Right lobe of liver (tissue), 6 donors: Measurements from ENCODE around the gene DDX24. TPM values are rescaled to one million over a fixed set of nuclear protein-coding genes. Genes with fewer than 3 reads are reported as not detected.
A peak's percentile ranks its signal among the peaks of the same experiment; 100 is the strongest.

Experiments
- ATAC-seq, 4 donors: fragments of 200-7000 bp; cut with Tn5 transposase; one replicate each; pipeline ENCODE4 v1.9.1; 2020; ENCODE audit warnings: mild to moderate bottlenecking in 4 of 4, moderate library complexity in 4 of 4
- DNase-seq, 3 donors: peaks; one replicate each; pipeline ENCODE4 v3.0.0-alpha.2; 2020
- H3K27ac ChIP-seq, 3 donors: fragments of 200-600 bp; one replicate each; pipeline ENCODE4 v1.8.0; 2022
- H3K27me3 ChIP-seq, 2 donors: fragments of 200-600 bp; one replicate each; pipeline ENCODE4 v1.8.0; 2022
- H3K36me3 ChIP-seq, 4 donors: fragments of 200-600 bp; sonication (generic) in 1 of 4; one replicate each; pipeline versions ENCODE4 v1.5.1 to v1.8.0; 2017 to 2022; ENCODE audit warnings: control low read depth in 1 of 4
- H3K4me1 ChIP-seq, 4 donors: fragments of 200-600 bp; sonication (generic) in 1 of 4; one replicate each; pipeline versions ENCODE4 v1.5.1 to v1.8.0; 2017 to 2022; ENCODE audit warnings: control low read depth in 1 of 4
- H3K4me3 ChIP-seq, 3 donors: fragments of 200-600 bp; one replicate each; pipeline ENCODE4 v1.8.0; 2022
- H3K9me3 ChIP-seq, 4 donors: fragments of 200-600 bp; sonication (generic) in 1 of 4; one replicate each; pipeline versions ENCODE4 v1.5.1 to v1.8.0; 2017 to 2022; ENCODE audit warnings: control low read depth in 1 of 4
- CTCF ChIP-seq, 4 donors: fragments of 200-600 bp in 3 of 4; fragments of 450-650 bp in 1 of 4; IDR thresholded peaks; one replicate each; pipeline versions ENCODE4 v1.5.1 to v1.8.0; 2016 to 2022; ENCODE audit warnings: antibody characterized with exemption in 4 of 4, mild to moderate bottlenecking in 2 of 4
- POLR2A ChIP-seq: fragments of 450-650 bp; IDR thresholded peaks from one replicate; pipeline ENCODE4 v1.6.1; 2017; ENCODE audit warnings: antibody characterized with exemption, mild to moderate bottlenecking
- WGBS: methylation state at CpG from one replicate; pipeline ENCODE4 v1.1.6; 2018; ENCODE audit warnings: low coverage, low lambda C conversion rate; ENCODE audit not compliant: insufficient coverage; ENCODE audit errors: missing lambda C conversion rate; 5-methylcytosine and 5-hydroxymethylcytosine counted together
- intact Hi-C, 2 donors: fragments of 100-400 bp; cut with DNase I; formaldehyde crosslinking; loops; one replicate each; pipeline versions ENCODE4 v1.11.2 to v1.14.1; 2022
- total RNA-seq, 6 experiments: library from RNA; depleted of rRNA in 2 of 6; stranded (reverse); fragments of >200 nt in 2 of 6; fragmentation: NEBNext Ultra II Directional in 3 of 6; extraction: Animal tissue kit (Norgen Biotek cat#: 25700) in 3 of 6; gene quantifications; one replicate each; pipeline versions ENCODE4 v1.1.0 to v1.2.4, GENCODE V29; 2016 to 2023
- donor health status: DM: no; HTN: yes; CAD: no.
- donor health status: DM: no; HTN: no; CAD: no.
- donor health status: DM: no; HTN: no; CAD: no.
- donor health status: DM: no; HTN: yes; CAD: no.
- donor health status: DM: no; HTN: yes; CAD: no.

Gene DDX24
- total RNA-seq, 6 experiments from 2014 or later: 47.8 to 74.0 (median 63.6) TPM

- peaks cover 0 to 19% (median 3%) of the 10 kb centered on the region in 4 donors for H3K36me3 ChIP-seq
- 2% methylated on average over 15 of the region's 15 CpGs for WGBS
- intact Hi-C loops: no loop called here
- no peak for DNase-seq
- TF ChIP-seq POLR2A (no peak), CTCF (IDR thresholded peaks at IDR 0.05) (no peak)
- peaks cover 0 to 45% (median 4%) of the 10 kb centered on the region in 4 donors for H3K4me1 ChIP-seq
- H3K27ac ChIP-seq: peak overlapping the region; percentile 86 to 92 (median 89)
- H3K4me3 ChIP-seq: peak overlapping the region; percentile 81 to 96 (median 92)
- no peak for ATAC-seq
- H3K27me3 ChIP-seq: no peaks in the 10 kb centered on the region
- H3K9me3 ChIP-seq: no peaks in the 10 kb centered on the region
These were observed 946 bp downstream of the DDX24 start for GRCh38 chr14:94079891-94080620.

- no peak for DNase-seq
- Histone ChIP-seq H3K4me3 (no peak overlapping the region), H3K9me3 (peaks cover 0 to 7% (median 0%) of the 10 kb centered on the region in 4 donors), H3K27ac (no peak overlapping the region), H3K4me1 (peaks cover 0 to 45% (median 4%) of the 10 kb centered on the region in 4 donors), H3K36me3 (peaks cover 0 to 19% (median 3%) of the 10 kb centered on the region in 4 donors), H3K27me3 (no peaks in the 10 kb centered on the region)
- TF ChIP-seq POLR2A (no peak), CTCF (IDR thresholded peaks at IDR 0.05) (no peak)
- no peak for ATAC-seq
- intact Hi-C loops: no loop called here
- 87% methylated on average over 5 of the region's 5 CpGs for WGBS
These were observed 3.2 kb downstream of the DDX24 start for GRCh38 chr14:94077823-94078222.

GRCh38 chr14:94077111-94077821 is 3.7 kb downstream of the DDX24 start:
- H3K4me3 ChIP-seq: no peak overlapping the region

GRCh38 chr14:94075008-94075407 is 6.0 kb downstream of the DDX24 start:
- no peaks in the 10 kb centered on the region for H3K27me3 ChIP-seq
- peaks cover 0 to 42% (median 4%) of the 10 kb centered on the region in 4 donors for H3K4me1 ChIP-seq
- no peak for DNase-seq
- peaks cover 0 to 19% (median 3%) of the 10 kb centered on the region in 4 donors for H3K36me3 ChIP-seq
- no peak for ATAC-seq
- intact Hi-C loops: no loop called here
- H3K4me3 ChIP-seq: no peak overlapping the region
- TF ChIP-seq POLR2A (no peak), CTCF (IDR thresholded peaks at IDR 0.05) (no peak)
- no peak overlapping the region for H3K27ac ChIP-seq
- 100% methylated on average over 2 of the region's 2 CpGs for WGBS
- H3K9me3 ChIP-seq: peaks cover 0 to 7% (median 0%) of the 10 kb centered on the region in 4 donors

More at GRCh38 chr14:94077111-94077821, 3.7 kb downstream of the DDX24 start:
- H3K9me3 ChIP-seq: peaks cover 0 to 7% (median 0%) of the 10 kb centered on the region in 4 donors
- intact Hi-C loops: no loop called here
- 77% methylated on average over 5 of the region's 7 CpGs for WGBS
- no peak for TF ChIP-seq CTCF (IDR thresholded peaks at IDR 0.05)
- no peak for TF ChIP-seq POLR2A
- no peak for DNase-seq
- peaks cover 0 to 45% (median 4%) of the 10 kb centered on the region in 4 donors for H3K4me1 ChIP-seq
- no peaks in the 10 kb centered on the region for H3K27me3 ChIP-seq
- no peak for ATAC-seq
- H3K27ac ChIP-seq: no peak overlapping the region
- peaks cover 0 to 19% (median 3%) of the 10 kb centered on the region in 4 donors for H3K36me3 ChIP-seq
